HAP-1 (cell line): Measurements from ENCODE around the gene PNLIPRP1.

Experiments used
- DNase-seq, 2 experiments: peaks; one replicate each; pipeline ENCODE4 v3.0.0-alpha.2; 2016 to 2020; ENCODE audit warnings: low spot score in 2 of 2
- H3K27me3 ChIP-seq: fragments of 250-450 bp; sonication (Bioruptor Pico); 2 replicates; pipeline ENCODE4 v1.5.1; 2020; ENCODE audit warnings: low read depth, mild to moderate bottlenecking, moderate library complexity
- H3K36me3 ChIP-seq: fragments of 250-450 bp; sonication (Bioruptor Pico); replicated peaks from 2 replicates; pipeline ENCODE4 v1.5.1; 2020; ENCODE audit warnings: mild to moderate bottlenecking
- H3K4me1 ChIP-seq: fragments of 250-450 bp; sonication (Bioruptor Pico); 2 replicates; pipeline ENCODE4 v1.5.1; 2020; ENCODE audit warnings: mild to moderate bottlenecking
- H3K4me3 ChIP-seq: fragments of 250-450 bp; sonication (Bioruptor Pico); 2 replicates; pipeline ENCODE4 v1.5.1; 2020; ENCODE audit warnings: mild to moderate bottlenecking, moderate library complexity
- H3K9me3 ChIP-seq: fragments of 250-450 bp; sonication (Bioruptor Pico); 2 replicates; pipeline ENCODE4 v1.5.1; 2020; ENCODE audit warnings: mild to moderate bottlenecking, moderate library complexity
- in situ Hi-C: fragments of 300-500 bp; cut with MboI; formaldehyde crosslinking; loops from 3 replicates; pipeline ENCODE4 v1.14.3; 2020; ENCODE audit warnings: low sequenced_read_pairs, inconsistent platforms, mixed read lengths

The PNLIPRP1 gene

GRCh38 chr10:116610443-116611152 is 19.8 kb downstream of the PNLIPRP1 start:
- H3K4me1 ChIP-seq = peaks cover 7% of the 10 kb centered on the region
- in situ Hi-C loops = no loop called here
- H3K27me3 ChIP-seq = no peaks in the 10 kb centered on the region
- no peaks in the 10 kb centered on the region for H3K36me3 ChIP-seq
- no peak for DNase-seq
- H3K9me3 ChIP-seq = no peaks in the 10 kb centered on the region
- H3K4me3 ChIP-seq = no peak overlapping the region

GRCh38 chr10:116611153-116611545 is 20.4 kb downstream of the PNLIPRP1 start:
- in situ Hi-C loops = no loop called here

DNA sequence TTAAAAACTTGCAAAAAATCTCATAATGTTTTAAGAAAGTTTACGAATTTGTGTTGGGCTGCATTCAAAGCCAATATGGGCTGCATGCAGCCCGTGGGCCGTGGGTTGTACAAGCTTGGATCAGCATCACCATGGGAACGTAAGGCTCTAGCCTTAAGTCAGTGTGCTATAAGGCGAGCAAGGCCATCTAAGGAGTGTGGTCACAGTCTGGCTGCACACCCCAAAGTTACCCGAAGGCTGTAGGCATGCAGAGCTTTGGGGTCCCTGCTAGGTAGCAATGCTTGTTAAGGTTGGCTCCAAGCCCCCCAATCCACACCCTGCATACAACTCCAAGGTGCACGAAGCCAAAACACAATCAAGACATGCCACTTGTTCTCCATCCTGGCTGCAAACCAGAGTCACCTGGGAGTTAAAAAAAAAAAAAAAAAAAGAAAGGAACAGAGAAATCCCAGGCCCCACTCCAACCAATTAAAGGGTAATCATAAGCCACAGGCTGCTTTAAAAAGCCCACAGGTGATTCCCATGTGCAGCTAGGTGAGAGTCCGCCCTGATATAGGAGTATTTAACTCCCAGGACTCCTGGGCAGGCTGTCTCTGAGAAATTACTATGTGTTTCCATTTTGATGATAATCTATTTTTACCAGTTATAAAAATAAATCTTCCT is 21.5 kb downstream of the PNLIPRP1 start:
- in situ Hi-C loops = no loop called here
- no peaks in the 10 kb centered on the region for H3K27me3 ChIP-seq
- no peak for DNase-seq
- H3K9me3 ChIP-seq = no peaks in the 10 kb centered on the region
- H3K36me3 ChIP-seq = no peaks in the 10 kb centered on the region
- H3K4me3 ChIP-seq = no peak overlapping the region
- peaks cover 7% of the 10 kb centered on the region for H3K4me1 ChIP-seq

More at GRCh38 chr10:116611153-116611545, 20.4 kb downstream of the PNLIPRP1 start:
- Histone ChIP-seq H3K4me3 (no peak overlapping the region), H3K9me3 (no peaks in the 10 kb centered on the region), H3K4me1 (peaks cover 7% of the 10 kb centered on the region), H3K27me3 (no peaks in the 10 kb centered on the region), H3K36me3 (no peaks in the 10 kb centered on the region)
- DNase-seq = no peak

DNA sequence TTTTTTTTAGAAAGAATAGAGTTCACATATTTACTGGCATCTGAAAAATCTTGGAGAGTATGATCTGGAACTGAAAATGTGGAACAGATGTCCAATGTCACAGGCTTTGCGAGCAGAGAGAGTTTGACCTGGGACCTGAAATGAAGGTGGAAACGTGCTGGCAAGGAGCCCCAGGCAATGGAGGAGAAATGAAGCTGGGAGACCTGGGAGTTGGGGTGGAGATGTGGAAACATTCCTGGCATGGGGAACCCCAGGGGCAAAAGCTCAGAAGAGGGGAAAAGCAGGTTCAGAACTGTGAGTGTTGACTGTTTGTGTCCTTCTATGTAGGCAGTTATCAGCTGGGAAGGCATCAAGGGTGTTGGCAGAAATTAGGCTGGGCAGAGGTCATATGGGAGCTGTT is 22.7 kb downstream of the PNLIPRP1 start:
- DNase-seq = no peak
- Histone ChIP-seq H3K27me3 (no peaks in the 10 kb centered on the region), H3K36me3 (no peaks in the 10 kb centered on the region), H3K4me1 (peaks cover 5% of the 10 kb centered on the region), H3K4me3 (no peak overlapping the region), H3K9me3 (no peaks in the 10 kb centered on the region)
- in situ Hi-C loops = no loop called here

DNA sequence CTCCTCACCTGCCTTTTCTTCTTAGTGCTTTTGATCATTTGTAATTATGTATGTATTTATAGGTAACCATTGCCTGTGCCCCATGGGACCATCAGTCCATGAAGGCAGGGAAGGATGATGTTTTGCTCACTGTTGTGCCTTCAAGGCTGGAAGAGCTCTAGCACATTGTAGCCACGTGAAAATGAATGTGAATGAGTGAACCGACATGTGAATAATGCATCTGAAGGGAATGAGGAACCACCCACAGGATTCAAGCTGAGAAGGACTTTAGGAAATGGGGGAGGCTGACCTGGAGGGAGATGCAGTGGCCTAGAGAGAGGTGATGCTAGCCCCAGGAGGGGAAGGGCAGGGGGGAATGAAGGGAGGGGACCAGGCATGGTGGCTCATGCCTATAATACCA is 24.0 kb downstream of the PNLIPRP1 start:
- no peak for DNase-seq
- Histone ChIP-seq H3K4me1 (no peaks in the 10 kb centered on the region), H3K4me3 (no peak overlapping the region), H3K9me3 (no peaks in the 10 kb centered on the region), H3K36me3 (no peaks in the 10 kb centered on the region), H3K27me3 (no peaks in the 10 kb centered on the region)
- in situ Hi-C loops = no loop called here

DNA sequence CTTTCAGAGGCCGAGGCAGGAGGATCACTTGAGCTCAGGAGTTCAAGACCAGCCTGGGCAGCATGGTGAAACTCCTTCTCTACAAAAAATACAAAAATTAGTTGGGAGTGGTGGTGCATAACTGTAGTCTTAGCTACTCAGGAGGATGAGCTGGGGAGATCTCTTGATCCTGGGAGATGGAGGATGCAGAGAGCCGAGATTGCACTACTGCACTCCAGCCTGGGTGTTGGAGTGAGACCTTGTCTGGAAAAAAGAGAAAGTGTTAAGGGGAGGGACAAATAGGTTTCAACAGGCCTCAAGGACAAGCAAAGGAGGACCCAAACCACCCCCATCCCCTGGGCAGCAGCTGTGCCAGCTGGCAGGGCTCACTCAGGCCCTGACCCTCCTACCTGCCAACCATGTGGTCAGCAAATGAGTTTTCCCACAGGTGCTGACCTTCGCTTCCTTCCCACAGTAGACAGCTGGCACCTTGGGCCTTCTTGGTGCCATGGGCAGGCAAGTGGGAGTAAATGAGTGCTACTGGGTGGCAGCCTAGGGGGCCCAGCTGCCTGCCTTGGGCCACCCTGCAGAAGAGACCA is 24.5 kb downstream of the PNLIPRP1 start:
- H3K9me3 ChIP-seq = no peaks in the 10 kb centered on the region
- no peaks in the 10 kb centered on the region for H3K36me3 ChIP-seq
- in situ Hi-C loops = no loop called here
- no peaks in the 10 kb centered on the region for H3K27me3 ChIP-seq
- no peak for DNase-seq
- H3K4me3 ChIP-seq = no peak overlapping the region
- H3K4me1 ChIP-seq = no peaks in the 10 kb centered on the region

DNA sequence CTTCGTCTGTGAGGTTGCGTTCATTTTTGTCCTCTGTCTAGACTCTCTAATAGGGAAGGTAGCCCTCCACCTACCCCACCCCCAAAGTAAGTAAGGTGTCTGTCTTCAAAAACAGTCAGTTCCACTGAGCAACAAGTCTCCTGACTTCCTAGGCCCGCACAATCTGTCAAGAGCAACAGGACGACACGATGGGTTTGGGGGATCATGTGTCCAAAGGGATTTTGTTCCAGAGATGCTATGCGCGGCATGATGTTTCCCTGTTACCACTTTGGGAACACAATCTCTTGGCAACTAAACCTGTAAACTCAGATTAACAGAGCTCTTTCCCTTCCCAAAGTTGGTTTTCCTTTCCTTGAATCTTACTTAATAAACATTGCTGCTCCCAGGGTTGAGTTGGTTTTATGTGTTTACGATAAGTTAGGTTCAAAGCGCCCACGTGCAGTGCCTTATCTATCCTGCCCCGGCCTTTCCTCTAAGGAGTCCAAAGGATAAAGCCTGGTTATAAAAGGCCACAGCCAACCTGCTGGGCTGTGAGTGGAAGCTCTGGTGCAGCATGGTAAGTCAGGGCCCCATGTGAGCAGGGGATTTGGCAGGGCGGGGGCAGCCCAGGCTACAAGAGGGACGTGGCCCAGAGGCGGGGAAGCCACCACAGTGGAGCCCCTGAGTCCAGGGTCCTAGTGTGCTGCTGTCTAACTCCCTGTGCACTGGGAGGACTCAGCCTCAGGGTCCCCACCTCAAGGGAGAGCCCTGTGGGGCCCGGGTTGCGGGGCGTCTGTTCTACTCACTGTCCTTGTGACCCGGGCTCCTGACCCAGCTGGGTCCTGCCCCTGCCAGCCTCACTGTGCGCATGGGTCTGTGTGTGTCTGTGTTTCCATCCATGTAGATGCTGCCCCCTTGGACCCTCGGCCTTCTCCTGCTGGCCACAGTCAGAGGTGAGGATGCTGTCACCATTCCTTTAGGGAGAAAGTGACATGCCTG is 30.0 kb downstream of the PNLIPRP1 start, which contains the start of gene PNLIPRP2:
Gene PNLIPRP2 (plus strand): TSS at position 531 of the 978 bp plus-strand sequence.
- H3K9me3 ChIP-seq = no peaks in the 10 kb centered on the region
- H3K27me3 ChIP-seq = no peaks in the 10 kb centered on the region
- no peak within 1 kb of the TSS for H3K4me3 ChIP-seq
- H3K36me3 ChIP-seq = no peaks in the 10 kb centered on the region
- no peaks in the 10 kb centered on the region for H3K4me1 ChIP-seq
- in situ Hi-C loops = no loop called here
- DNase-seq = no peak

- H3K4me1 ChIP-seq = no peaks in the 10 kb centered on the region
- no peaks in the 10 kb centered on the region for H3K27me3 ChIP-seq
- no peaks in the 10 kb centered on the region for H3K9me3 ChIP-seq
- H3K36me3 ChIP-seq = no peaks in the 10 kb centered on the region
- no peak for DNase-seq
- no peak overlapping the region for H3K4me3 ChIP-seq
- in situ Hi-C loops = no loop called here
These were observed 30.7 kb downstream of the PNLIPRP1 start for GRCh38 chr10:116621476-116621875.

DNA sequence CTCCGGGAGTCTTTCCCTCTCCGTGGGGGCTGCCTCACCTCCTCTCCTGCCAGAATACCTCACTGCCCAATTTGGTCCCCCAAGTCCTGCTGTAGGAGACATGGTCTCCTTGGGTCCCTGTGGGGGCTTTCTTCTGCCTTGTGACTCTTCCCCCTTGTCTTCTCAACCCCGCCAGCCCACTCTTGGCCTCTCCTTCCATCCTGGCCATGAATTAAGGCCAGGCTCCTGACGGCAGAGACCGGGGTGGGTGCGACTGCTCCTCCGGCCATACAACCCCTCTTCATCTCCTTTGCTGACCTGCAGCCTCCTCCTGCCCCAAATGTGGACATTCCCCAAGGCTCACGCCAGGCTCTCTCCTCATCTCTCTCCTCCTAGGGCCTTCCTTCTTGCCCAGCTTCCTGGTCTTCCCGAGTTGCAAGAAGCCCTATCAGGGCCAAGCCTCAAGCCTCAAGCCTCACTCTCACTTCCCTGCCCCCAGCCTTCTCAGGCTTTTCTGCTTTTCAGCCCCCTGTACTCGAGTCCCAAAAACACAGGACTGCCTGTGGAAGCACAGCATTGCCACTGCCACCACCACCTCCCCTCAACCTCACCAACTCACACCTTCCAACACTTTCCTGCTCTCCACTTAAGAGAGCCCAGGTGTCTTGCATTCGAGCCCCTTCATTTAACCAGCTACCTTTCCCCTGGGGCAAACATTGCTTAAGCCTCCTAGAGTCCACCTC is 31.3 kb downstream of the PNLIPRP1 start:
- no peak for DNase-seq
- Histone ChIP-seq H3K36me3 (no peaks in the 10 kb centered on the region), H3K27me3 (no peaks in the 10 kb centered on the region), H3K4me3 (no peak overlapping the region), H3K9me3 (no peaks in the 10 kb centered on the region), H3K4me1 (no peaks in the 10 kb centered on the region)
- in situ Hi-C loops = no loop called here

GRCh38 chr10:116625845-116626244 is 35.1 kb downstream of the PNLIPRP1 start:
- Histone ChIP-seq H3K27me3 (no peaks in the 10 kb centered on the region), H3K9me3 (no peaks in the 10 kb centered on the region), H3K4me1 (no peaks in the 10 kb centered on the region), H3K4me3 (no peak overlapping the region), H3K36me3 (no peaks in the 10 kb centered on the region)
- no peak for DNase-seq
- in situ Hi-C loops = no loop called here

- in situ Hi-C loops = no loop called here
- Histone ChIP-seq H3K36me3 (no peaks in the 10 kb centered on the region), H3K4me3 (no peak overlapping the region), H3K27me3 (no peaks in the 10 kb centered on the region), H3K9me3 (no peaks in the 10 kb centered on the region), H3K4me1 (no peaks in the 10 kb centered on the region)
- no peak for DNase-seq
These were observed 36.1 kb downstream of the PNLIPRP1 start for GRCh38 chr10:116626815-116627214.

GRCh38 chr10:116627386-116627933 is 36.7 kb downstream of the PNLIPRP1 start:
- no peaks in the 10 kb centered on the region for H3K27me3 ChIP-seq
- H3K9me3 ChIP-seq = no peaks in the 10 kb centered on the region
- no peak for DNase-seq
- H3K4me1 ChIP-seq = no peaks in the 10 kb centered on the region
- in situ Hi-C loops = no loop called here
- H3K36me3 ChIP-seq = no peaks in the 10 kb centered on the region
- H3K4me3 ChIP-seq = no peak overlapping the region

DNA sequence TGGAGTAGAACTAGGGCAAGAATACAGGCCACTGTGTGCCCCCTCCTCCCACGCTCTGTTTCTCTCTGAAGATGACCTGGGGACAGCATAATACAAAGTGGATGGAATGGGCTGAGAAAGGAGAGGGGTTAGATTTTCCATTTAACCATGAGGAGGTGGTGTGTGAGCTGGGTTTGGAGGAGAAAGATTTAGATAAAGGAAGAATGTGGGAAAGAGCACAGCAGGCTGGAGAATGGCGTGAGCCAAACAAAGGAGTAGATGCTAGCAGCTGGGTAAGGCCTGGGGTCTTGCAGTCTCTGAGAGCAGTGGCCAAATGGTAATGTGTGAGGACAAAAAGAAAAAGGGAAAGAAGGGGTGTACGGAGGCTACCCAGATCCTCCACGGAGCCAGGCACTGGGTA is 38.6 kb downstream of the PNLIPRP1 start:
- H3K27me3 ChIP-seq = no peaks in the 10 kb centered on the region
- H3K9me3 ChIP-seq = no peaks in the 10 kb centered on the region
- no peak overlapping the region for H3K4me3 ChIP-seq
- in situ Hi-C loops = no loop called here
- no peaks in the 10 kb centered on the region for H3K4me1 ChIP-seq
- no peak for DNase-seq
- H3K36me3 ChIP-seq = no peaks in the 10 kb centered on the region
